ENCODE measurements around the gene TMEM183A.

DNA sequence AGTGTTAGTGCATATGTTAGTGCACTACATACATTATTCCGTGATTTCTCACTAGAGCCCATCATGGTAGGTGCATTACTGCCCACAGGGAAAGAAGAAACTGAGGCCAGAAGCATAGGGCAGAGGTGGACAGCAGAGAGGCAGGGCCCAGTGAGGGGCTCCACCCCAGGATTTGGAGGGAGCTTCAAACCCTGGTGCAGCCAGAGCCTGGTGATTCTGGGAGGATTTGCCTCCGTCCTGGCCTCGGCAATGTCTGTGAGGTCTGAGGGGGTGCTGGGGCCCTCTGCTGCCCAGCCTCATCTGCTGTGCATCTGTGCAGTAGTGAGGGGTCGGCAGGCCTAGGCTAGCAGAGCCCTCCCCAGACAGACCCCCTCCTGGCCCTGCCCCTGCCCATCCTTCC, 41.9 kb downstream of the TMEM183A start:
- TF ChIP-seq, protein P1, sequence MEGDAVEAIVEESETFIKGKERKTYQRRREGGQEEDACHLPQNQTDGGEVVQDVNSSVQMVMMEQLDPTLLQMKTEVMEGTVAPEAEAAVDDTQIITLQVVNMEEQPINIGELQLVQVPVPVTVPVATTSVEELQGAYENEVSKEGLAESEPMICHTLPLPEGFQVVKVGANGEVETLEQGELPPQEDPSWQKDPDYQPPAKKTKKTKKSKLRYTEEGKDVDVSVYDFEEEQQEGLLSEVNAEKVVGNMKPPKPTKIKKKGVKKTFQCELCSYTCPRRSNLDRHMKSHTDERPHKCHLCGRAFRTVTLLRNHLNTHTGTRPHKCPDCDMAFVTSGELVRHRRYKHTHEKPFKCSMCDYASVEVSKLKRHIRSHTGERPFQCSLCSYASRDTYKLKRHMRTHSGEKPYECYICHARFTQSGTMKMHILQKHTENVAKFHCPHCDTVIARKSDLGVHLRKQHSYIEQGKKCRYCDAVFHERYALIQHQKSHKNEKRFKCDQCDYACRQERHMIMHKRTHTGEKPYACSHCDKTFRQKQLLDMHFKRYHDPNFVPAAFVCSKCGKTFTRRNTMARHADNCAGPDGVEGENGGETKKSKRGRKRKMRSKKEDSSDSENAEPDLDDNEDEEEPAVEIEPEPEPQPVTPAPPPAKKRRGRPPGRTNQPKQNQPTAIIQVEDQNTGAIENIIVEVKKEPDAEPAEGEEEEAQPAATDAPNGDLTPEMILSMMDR (IDR thresholded peaks at IDR 0.05) = no peak
- TF ChIP-seq EZH2 (IDR thresholded peaks at IDR 0.05; ENCODE audit: borderline replicate concordance, insufficient read depth, low read depth, low read length, poor library complexity, severe bottlenecking) = no peak
